Stimulated activated CD4-positive, alpha-beta T cell treated with anti-CD3 and anti-CD28 coated beads, Interleukin-15, amount 100 ng/mL, for 48 hours (primary cell): Measurements from ENCODE around the gene ITCH.

Source experiments
- DNase-seq, 2 donors: peaks; one replicate each; pipeline ENCODE4 v3.0.0-alpha.2; 2020; ENCODE audit warnings: low read depth in 2 of 2

The ITCH gene

DNA sequence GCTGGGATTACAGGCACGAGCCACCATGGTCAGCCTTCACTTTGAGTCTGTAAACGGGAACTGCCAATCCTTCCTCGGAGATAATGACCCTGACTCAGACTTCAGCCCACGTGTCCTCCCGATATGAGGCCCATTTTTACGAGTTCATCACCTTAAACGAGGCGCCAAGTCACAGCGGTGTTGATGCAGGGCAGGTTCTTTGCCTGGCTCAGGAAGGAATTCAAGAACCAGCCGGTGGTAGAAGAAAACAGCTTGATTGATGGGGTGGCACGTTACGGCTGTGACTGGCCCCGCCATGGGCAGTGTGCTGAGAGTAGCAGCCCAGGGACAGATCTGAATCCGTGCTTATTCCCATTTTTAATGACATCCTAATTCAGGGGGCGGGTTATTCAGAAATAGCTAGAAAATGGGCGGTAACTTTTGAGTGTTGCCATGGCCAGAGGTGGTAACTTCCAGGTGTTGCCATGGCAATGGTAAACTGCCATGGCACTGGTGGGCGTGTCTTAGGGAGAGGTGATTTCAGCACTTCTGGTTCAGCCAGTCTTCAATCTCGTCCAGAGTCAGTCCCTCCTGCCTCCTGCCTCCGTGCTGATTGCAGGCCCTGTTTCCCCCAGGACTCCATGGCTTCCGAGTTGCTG is 186.3 kb downstream of the ITCH start:
- no peak for DNase-seq

GRCh38 chr20:34549929-34550305 is 186.8 kb downstream of the ITCH start:
- DNase-seq = no peak

- no peak for DNase-seq
Measured at GRCh38 chr20:34552569-34552968, 189.5 kb downstream of the ITCH start.

DNA sequence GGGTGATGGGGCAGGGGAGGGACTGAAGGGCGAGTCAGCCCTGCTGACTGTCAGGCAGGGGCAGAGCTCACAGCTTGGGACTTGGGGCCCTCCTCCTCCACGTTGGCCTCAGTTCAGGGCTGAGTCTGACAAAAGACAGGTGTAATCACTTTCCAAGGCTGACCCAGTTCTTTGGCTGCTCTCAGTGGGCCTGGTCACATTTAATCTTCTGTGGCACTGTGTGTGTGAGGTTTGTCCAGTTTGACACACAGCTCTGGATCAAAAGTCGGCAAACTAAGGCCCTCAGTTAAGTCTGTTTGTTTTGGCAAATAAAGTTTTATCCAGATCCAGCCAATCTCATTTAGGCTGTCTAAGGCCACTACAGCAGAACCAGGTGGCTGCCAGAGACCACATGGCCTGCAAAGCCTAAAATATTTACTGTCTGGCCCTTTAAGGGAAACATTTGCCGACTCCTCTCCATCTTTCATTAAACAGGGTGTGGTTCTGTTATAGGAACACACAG is 190.3 kb downstream of the ITCH start:
- no peak for DNase-seq

- DNase-seq = no peak
Measured at GRCh38 chr20:34557936-34558319, 194.9 kb downstream of the ITCH start.

GRCh38 chr20:34558320-34559218 is 195.5 kb downstream of the ITCH start, which contains the start of gene MAP1LC3A:
MAP1LC3A (plus strand) TSS chr20:34558718; CDS start chr20:34558869, 151 bp downstream.
- DNase-seq = peak; percentile 86 to 90

DNA sequence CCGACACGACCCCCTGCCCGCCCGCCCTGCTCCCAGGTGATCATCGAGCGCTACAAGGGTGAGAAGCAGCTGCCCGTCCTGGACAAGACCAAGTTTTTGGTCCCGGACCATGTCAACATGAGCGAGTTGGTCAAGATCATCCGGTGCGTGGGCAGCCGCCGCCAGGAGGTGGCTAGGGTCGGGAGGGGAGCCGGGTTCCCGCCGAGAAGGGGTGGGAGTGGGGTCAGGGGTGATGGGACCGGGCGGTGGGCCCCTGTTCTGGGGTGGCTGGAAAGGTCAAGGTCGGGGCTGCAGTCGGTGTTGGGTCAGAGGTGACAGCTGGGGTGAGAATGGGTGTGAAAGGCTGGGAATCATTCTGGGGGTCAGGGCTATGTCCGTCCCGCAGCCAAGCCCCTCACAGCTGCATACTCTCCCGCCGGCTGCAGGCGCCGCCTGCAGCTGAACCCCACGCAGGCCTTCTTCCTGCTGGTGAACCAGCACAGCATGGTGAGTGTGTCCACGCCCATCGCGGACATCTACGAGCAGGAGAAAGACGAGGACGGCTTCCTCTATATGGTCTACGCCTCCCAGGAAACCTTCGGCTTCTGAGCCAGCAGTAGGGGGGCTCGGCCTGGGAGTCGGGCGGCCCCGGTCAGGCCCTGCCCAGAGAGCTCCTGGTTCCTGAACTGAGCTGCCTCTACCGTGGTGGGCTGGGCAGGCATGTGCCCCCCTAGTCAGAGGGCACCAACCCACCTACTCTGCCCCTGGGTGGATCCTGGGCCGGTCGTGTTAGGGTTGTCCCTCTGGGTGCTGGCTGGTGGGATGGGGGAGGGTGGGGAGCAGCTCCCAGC is 196.5 kb downstream of the ITCH start:
- no peak for DNase-seq

DNA sequence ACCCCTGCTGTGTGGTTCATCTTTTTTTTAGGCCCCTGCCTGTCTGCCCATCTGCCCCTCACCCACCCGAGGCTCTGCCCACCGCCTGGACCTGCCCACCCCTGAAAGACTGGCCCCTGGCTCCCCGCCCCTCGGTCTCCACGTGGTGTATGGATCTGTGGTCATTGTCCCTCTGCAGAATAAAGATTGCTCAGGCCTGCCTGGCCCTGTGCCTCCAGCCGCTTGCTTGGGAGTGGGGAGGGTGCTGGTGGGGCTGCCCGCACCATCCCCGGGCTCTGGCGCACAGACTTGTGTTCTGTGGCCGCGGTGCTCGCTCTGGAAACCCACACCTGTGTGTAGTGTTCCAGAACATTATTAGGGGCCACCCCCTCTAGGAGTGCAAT is 197.1 kb downstream of the ITCH start:
- no peak for DNase-seq

DNA sequence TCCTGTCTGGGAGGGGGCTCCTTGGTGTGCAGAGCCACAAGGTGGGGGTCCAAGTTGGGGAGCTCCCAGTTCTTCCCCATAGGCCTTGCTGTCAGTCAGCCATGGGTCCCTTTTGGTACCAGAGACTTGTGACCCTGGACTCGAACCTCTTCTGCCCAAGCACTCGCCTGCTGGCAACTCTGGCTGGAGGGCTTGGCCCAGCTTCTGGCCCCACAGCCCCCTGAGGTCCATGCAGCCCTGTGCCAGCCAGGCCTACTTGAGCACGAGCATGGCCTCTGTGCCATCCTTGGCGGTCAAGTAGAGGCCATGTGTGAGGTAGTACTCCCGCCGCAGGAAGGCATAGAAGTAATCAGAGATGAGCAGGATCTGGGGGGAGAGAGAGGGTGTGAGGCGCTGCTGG is 197.5 kb downstream of the ITCH start:
- no peak for DNase-seq
